Activated T-helper 2 cell treated with anti-CD3 and anti-CD28 coated beads, Interferon-gamma antibody, Interleukin-2, Interleukin-4, amounts not matched to agents 10 μg/mL and 5 μg/mL and 100 μg/mL, durations not matched to agents 14 hours and 24 hours and 36 hours (primary cell): Measurements from ENCODE around the gene CAMKK2. TPM values are rescaled to one million over a fixed set of nuclear protein-coding genes. Genes with fewer than 3 reads are reported as not detected.
"Not testable (repeated sequence)": the region's sequence is repeated elsewhere in the genome, so short reads cannot be mapped to it uniquely, and the experiment has no call there.

Experiments used
- DNase-seq: peaks from one replicate; pipeline ENCODE4 v3.0.0; 2021; ENCODE audit warnings: low spot score
- H3K27ac Mint-ChIP-seq: one replicate; pipeline ENCODE4 v1.8.0; 2021; ENCODE audit warnings: mixed read lengths
- H3K27me3 Mint-ChIP-seq: one replicate; pipeline ENCODE4 v1.8.0; 2021; ENCODE audit warnings: low read depth, mixed read lengths
- H3K36me3 Mint-ChIP-seq: one replicate; pipeline ENCODE4 v1.8.0; 2021; ENCODE audit warnings: low read depth, mixed read lengths
- H3K4me1 Mint-ChIP-seq: one replicate; pipeline ENCODE4 v1.8.0; 2021; ENCODE audit warnings: low read depth, mixed read lengths
- H3K4me3 Mint-ChIP-seq: one replicate; pipeline ENCODE4 v1.8.0; 2021; ENCODE audit warnings: low read depth, mild to moderate bottlenecking, moderate library complexity, mixed read lengths
- H3K9me3 Mint-ChIP-seq: one replicate; pipeline ENCODE4 v1.8.0; 2021; ENCODE audit warnings: mixed read lengths
- intact Hi-C: fragments of 100-400 bp; cut with micrococcal nuclease; formaldehyde crosslinking; loops from one replicate; pipeline ENCODE4 v1.15.1; 2023
- total RNA-seq: library from RNA; stranded (reverse); gene quantifications from 2 replicates; pipeline ENCODE4 v1.2.3, GENCODE V29; 2022

The CAMKK2 gene
- total RNA-seq, 1 donor from 2014 or later = 35.2 TPM

DNA sequence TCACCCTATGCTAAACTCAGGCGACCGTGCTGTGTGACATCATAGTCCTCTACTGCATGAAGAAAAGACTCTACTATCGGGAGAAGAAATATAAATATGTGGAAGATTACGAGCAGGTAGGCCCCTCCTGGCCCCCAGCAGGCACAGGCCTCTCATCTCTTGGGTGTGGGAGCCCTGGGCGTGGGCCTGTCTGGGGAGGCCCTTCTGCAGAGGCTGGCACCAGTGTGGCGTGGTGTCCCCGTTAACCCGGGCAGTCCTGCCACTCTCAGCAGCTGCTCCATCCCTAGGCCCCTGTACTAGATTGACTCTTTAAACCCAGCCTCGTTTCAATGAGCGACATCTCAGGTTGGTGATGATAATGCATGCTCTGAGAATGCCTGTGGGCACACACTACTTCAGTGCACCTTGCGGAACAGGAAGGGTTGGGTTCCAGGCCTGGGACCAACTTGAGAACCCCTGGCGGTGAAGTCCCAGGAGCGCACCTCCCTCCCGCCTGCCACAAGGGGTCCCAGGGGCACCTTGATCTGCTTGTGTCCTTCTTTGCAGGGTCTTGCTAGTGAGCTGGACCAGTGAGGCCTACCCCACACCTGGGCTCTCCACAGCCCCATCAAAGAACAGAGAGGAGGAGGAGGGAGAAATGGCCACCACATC is 63.4 kb downstream of the CAMKK2 start:
- no peak overlapping the region for H3K4me3 Mint-ChIP-seq
- H3K27ac Mint-ChIP-seq = no peak overlapping the region
- peaks cover 6% of the 10 kb centered on the region for H3K4me1 Mint-ChIP-seq
- peaks cover 55% of the 10 kb centered on the region for H3K36me3 Mint-ChIP-seq
- no peak for DNase-seq
- H3K9me3 Mint-ChIP-seq = no peaks in the 10 kb centered on the region
- intact Hi-C loops = no loop called here
- H3K27me3 Mint-ChIP-seq = no peaks in the 10 kb centered on the region

DNA sequence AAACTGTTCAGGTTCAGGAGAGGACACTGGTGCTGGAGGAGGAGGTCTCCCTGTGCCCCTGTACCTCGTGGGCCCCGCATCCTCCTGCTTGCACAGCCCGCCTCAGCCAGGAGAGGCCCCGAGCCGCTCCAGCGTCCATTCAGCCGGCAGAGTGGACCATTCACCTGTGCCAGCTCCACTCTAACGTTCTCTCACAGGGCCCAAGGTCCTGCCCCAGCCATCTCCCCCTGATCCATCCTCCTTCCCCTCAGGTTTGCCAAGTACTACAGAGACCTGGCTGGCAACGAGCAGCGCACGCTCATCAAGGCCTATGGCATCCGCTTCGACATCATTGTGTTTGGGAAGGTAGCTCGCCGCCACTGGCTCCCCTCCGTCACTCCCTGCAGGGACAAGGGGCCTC is 64.3 kb downstream of the CAMKK2 start:
- Mint-ChIP-seq H3K27me3 (no peaks in the 10 kb centered on the region), H3K4me3 (no peak overlapping the region), H3K36me3 (peaks cover 56% of the 10 kb centered on the region), H3K27ac (no peak overlapping the region), H3K4me1 (peaks cover 6% of the 10 kb centered on the region), H3K9me3 (no peaks in the 10 kb centered on the region)
- intact Hi-C loops = no loop called here
- DNase-seq = no peak

DNA sequence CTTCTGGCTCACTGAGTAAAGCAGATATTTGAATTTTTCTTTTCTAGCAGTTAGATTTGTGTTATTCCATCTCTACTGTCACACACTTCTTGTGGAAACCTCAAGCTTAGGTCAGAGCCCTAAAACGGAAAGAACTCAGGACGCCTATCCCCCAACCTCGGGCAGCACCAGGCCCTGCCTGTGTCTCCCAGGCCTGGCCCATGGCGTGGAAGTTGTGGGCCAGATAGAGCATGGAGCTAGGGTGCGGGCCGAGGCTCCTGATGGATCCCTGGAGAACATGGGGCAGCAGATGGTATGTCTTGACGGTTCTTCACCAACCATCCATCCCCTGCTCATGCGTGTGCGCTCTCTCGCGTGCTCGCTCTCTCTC is 66.0 kb downstream of the CAMKK2 start:
- H3K27ac Mint-ChIP-seq = no peak overlapping the region
- intact Hi-C loops = no loop called here
- H3K9me3 Mint-ChIP-seq = no peaks in the 10 kb centered on the region
- H3K27me3 Mint-ChIP-seq = no peaks in the 10 kb centered on the region
- H3K4me1 Mint-ChIP-seq = peaks cover 13% of the 10 kb centered on the region
- H3K4me3 Mint-ChIP-seq = no peak overlapping the region
- no peak for DNase-seq
- H3K36me3 Mint-ChIP-seq = peaks cover 57% of the 10 kb centered on the region

DNA sequence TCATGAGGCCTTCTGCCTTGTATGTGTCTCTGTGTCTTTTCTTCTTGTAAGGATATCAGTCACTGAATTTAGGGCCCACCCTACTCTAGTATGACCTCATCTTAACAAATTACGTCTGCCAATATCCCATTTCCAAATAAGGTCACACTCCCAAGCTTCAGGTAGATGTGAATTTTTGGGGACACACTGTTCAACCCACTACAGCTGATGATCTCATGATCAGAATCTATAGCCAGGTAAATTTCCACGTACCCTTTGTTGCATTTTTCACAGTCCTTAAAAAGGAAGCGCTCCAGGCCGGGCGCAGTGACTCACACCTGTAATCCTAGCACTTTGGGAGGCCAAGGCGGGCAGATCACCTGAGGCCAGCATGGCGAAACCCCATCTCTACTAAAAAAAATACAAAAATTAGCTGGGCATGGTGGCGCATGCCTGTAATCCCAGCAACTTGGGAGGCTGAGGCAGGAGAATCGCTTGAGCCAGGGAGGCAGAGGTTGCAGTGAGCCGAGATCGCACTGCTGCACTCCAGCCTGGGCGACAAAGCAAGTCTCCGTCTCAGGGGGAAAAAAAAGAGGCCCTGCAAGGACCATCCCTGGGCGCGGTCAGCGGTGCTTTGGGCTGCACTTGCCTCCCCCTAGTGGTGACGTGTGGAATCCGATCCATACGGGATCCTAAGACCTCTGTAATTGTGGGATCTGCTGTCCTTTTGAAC is 66.5 kb downstream of the CAMKK2 start:
- peak; percentile 42 for DNase-seq
- H3K4me3 Mint-ChIP-seq, H3K27ac Mint-ChIP-seq, H3K27me3 Mint-ChIP-seq, H3K9me3 Mint-ChIP-seq: not testable (repeated sequence)
- peaks cover 13% of the 10 kb centered on the region for H3K4me1 Mint-ChIP-seq
- H3K36me3 Mint-ChIP-seq = peaks cover 54% of the 10 kb centered on the region
- intact Hi-C loops = loop anchor here (10.0 kb wide), 1 partner anchor 165 kb away; no protein-coding TSS in a partner anchor

DNA sequence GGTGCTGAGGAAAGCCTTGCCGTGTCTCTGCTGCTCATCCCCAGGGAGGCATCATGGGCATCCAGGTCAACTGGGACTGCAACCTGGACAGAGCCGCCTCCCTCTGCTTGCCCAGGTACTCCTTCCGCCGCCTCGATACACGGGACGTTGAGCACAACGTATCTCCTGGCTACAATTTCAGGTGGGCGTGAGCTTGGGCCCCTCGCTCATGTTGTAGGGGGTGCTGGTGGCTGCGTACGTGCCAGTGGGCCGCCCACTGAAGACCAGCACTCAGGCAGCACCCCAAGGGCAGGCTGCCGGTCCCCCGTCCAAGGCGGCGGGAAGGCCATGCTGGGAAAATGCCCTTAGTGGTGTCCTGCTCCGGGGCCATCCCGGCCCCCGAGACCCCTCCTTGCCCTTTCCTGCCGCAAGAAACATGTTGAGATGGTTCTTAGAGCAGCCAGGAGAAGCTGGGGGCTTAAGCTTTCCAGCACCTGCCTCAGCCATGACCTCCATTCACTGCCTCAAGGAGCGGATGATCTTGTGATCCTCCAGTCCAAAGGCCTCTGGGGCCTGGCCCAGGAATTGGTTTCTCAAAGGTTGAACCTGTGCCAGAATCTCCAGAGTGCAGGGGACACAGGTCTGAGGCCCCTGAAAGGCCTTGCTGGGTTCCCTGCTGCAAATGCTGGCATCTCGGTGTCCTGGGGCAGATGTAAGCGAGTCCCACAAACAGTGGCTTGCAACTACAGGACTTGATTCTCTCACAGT is 67.4 kb downstream of the CAMKK2 start:
- Mint-ChIP-seq H3K4me1 (peaks cover 18% of the 10 kb centered on the region), H3K4me3 (no peak overlapping the region), H3K9me3 (no peaks in the 10 kb centered on the region), H3K27me3 (no peaks in the 10 kb centered on the region), H3K27ac (no peak overlapping the region), H3K36me3 (peaks cover 52% of the 10 kb centered on the region)
- DNase-seq = no peak
- intact Hi-C loops = loop anchor here (10.0 kb wide), 1 partner anchor 164 kb away; no protein-coding TSS in a partner anchor

DNA sequence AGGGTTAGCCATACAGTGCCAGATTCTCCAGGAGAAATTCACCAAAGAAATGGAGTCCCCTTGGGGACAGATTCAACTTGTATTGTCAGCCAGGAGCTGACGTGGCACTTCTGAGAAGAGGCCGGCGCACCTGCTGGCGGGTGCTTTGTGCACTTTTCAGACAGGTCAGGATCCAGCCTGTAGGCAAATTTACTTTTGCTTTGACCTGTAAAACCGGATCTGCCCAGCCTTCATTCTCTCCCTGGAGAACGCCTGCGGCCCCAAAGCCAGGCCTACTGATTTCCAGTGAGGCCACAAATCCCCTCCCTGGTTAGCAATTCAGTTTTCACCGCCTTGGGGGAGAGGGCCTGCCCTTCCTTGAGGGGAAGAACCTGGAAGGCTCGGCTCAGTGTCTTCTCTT is 69.2 kb downstream of the CAMKK2 start:
- H3K4me1 Mint-ChIP-seq = peaks cover 31% of the 10 kb centered on the region
- no peak overlapping the region for H3K27ac Mint-ChIP-seq
- intact Hi-C loops = loop anchor here (10.0 kb wide), 1 partner anchor 162 kb away; no protein-coding TSS in a partner anchor
- no peaks in the 10 kb centered on the region for H3K9me3 Mint-ChIP-seq
- H3K4me3 Mint-ChIP-seq = no peak overlapping the region
- no peak for DNase-seq
- H3K36me3 Mint-ChIP-seq = peaks cover 57% of the 10 kb centered on the region
- no peaks in the 10 kb centered on the region for H3K27me3 Mint-ChIP-seq

DNA sequence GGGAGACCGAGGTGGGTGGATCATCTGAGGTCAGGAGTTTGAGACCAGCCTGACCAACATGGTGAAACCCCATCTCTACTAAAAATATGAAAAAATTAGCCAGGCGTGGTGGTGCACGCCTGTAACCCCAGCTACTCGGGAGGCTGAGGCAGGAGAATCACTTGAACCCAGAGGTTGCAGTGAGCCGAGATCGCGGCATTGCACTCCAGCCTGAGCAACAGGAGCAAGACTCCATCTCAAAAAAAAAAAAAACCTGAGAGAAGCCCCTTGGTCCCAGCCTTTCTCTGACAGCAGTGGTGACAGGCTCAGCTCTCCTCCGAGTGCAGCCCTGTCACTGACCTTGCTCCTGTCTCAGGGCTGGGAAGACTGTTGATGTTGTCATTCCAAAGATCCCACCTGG is 69.6 kb downstream of the CAMKK2 start:
- not testable (repeated sequence) for H3K27ac Mint-ChIP-seq, H3K4me3 Mint-ChIP-seq, H3K27me3 Mint-ChIP-seq, H3K9me3 Mint-ChIP-seq, DNase-seq
- intact Hi-C loops = loop anchor here (10.0 kb wide), 1 partner anchor 162 kb away; no protein-coding TSS in a partner anchor
- peaks cover 58% of the 10 kb centered on the region for H3K36me3 Mint-ChIP-seq
- peaks cover 31% of the 10 kb centered on the region for H3K4me1 Mint-ChIP-seq

DNA sequence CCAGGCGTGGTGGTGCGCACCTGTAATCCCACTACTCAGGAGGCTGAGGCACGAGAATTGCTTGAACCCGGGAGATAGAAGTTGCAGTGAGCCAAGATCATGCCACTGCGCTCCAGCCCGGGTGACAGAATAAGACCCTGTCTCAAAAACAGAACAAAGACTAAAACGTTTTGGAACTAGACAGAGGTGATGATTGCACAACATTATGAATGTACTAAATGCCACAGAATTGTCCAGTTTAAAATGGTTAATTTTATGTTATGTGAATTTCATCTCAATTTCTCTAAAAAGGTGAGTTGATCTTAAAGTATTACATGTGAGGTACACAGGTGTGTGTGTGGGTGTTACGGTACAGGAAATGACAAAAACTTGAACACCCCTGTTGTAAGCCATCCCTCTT is 70.1 kb downstream of the CAMKK2 start:
- no peaks in the 10 kb centered on the region for H3K9me3 Mint-ChIP-seq
- no peak overlapping the region for H3K4me3 Mint-ChIP-seq
- DNase-seq = no peak
- H3K27me3 Mint-ChIP-seq = no peaks in the 10 kb centered on the region
- peaks cover 31% of the 10 kb centered on the region for H3K4me1 Mint-ChIP-seq
- peaks cover 61% of the 10 kb centered on the region for H3K36me3 Mint-ChIP-seq
- no peak overlapping the region for H3K27ac Mint-ChIP-seq
- intact Hi-C loops = loop anchor here (10.0 kb wide), 1 partner anchor 162 kb away; no protein-coding TSS in a partner anchor

DNA sequence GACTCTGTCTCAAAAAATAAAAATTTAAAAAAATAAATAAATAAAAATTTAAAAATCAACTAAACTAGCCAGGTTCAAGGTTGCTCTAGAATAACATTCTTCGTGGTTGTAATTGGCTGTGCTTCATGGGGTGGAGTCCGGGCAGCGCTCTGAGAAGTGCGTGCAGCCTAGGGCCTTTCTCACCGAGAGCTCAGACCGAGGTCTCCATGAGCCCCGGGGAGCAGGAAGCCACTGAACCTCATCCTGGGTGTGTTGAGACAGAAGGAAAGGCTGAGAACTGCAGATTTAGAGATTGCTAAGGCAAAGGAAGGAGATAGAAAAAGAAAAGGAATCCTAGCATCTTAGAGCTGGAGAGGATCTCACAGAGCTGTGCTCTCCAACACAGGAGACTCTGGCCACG is 71.9 kb downstream of the CAMKK2 start:
- intact Hi-C loops = loop anchor here (10.0 kb wide), 1 partner anchor 160 kb away; no protein-coding TSS in a partner anchor
- peak overlapping the region; percentile 88 for H3K27ac Mint-ChIP-seq
- no peaks in the 10 kb centered on the region for H3K27me3 Mint-ChIP-seq
- peaks cover 61% of the 10 kb centered on the region for H3K36me3 Mint-ChIP-seq
- peak overlapping the region; percentile 48 for H3K4me3 Mint-ChIP-seq
- no peaks in the 10 kb centered on the region for H3K9me3 Mint-ChIP-seq
- peaks cover 30% of the 10 kb centered on the region for H3K4me1 Mint-ChIP-seq
- DNase-seq = peak; percentile 64

DNA sequence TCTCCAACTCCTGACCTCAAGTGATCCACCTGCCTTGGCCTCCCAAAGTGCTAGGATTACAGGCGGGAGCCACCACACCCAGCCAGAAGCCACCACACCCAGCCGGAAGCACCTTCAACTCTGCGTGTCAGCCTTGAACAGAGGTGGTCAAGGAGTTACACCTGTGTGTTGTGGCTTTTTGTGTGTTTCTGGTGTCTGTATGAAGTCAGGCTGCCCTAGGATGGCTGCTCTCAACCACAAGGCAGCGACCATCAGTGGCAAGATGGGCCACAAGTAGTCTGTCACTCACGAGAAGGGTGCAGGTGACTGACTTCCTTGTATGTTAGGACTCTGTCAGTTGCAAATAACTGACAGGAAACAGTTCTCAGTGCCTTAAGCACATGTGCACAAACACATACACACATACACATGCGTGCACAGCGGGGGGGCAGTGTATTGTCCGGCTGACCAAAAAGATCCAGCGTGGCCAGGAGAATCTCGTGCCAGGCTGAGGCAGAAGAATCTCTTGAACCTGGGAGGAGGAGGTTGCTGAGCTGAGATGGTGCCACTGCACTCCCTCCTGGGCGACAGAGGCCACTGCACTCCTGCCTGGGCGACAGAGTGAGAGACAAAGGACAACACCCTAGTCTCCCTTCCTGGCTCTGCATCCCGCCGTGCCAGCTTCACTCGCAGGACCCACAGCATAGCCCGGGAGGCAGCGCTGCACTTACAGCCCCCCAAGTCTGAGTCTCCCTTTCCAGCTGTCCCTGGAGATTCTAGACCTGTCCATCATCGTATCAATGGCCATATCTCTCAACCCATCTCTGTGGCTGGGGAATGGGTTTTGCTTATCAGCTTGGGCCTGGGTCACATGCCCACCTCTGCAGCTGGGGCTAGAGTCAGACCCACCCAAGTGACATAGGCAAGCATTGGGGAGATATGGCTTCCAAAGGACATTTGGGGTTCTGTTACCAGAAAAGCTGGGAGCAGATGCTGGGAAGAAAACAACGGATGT is 72.9 kb downstream of the CAMKK2 start:
- intact Hi-C loops = loop anchor here (1.0 to 10.0 kb wide), 2 partner anchors 9 to 159 kb away; no protein-coding TSS in a partner anchor
- Mint-ChIP-seq H3K4me3 (peak overlapping the region; percentile 2), H3K9me3 (no peaks in the 10 kb centered on the region), H3K36me3 (peaks cover 63% of the 10 kb centered on the region), H3K4me1 (peaks cover 32% of the 10 kb centered on the region), H3K27me3 (no peaks in the 10 kb centered on the region), H3K27ac (peak overlapping the region; percentile 84)
- peak; percentile 46 for DNase-seq

DNA sequence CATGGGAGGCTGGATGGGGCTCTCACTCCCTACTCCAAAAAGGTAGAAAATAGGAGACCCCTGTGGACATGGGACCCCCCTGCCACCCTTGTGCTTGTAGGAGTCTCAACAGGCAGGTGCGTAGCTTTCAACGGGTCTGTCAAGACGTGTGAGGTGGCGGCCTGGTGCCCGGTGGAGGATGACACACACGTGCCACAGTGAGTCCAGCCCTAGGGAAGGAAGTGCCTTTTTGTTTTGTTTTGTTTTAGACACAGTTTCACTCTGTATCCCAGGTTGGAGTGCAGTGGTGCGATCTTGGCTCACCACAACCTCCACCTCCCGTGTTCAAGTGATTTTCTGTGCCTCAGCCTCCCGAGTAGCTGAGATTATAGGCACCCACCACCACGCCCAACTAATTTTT is 73.7 kb downstream of the CAMKK2 start:
- no peaks in the 10 kb centered on the region for H3K9me3 Mint-ChIP-seq
- no peak overlapping the region for H3K4me3 Mint-ChIP-seq
- H3K27me3 Mint-ChIP-seq = no peaks in the 10 kb centered on the region
- H3K4me1 Mint-ChIP-seq = peaks cover 32% of the 10 kb centered on the region
- H3K27ac Mint-ChIP-seq = peak overlapping the region; percentile 84
- DNase-seq = no peak
- intact Hi-C loops = loop anchor here (1.0 to 10.0 kb wide), 2 partner anchors 9 to 158 kb away; no protein-coding TSS in a partner anchor
- peaks cover 67% of the 10 kb centered on the region for H3K36me3 Mint-ChIP-seq
